HG02973 (cell line): ENCODE results near the gene RAB3GAP2.
"Not testable (repeated sequence)": the region's sequence is repeated elsewhere in the genome, so short reads cannot be mapped to it uniquely, and the experiment has no call there.

Experiments
- ATAC-seq: cut with Tn5 transposase; IDR thresholded peaks from one replicate; pipeline ENCODE4 v1.9.1; 2021; ENCODE audit warnings: moderate library complexity; ENCODE audit not compliant: unreplicated experiment

RAB3GAP2 gene

DNA sequence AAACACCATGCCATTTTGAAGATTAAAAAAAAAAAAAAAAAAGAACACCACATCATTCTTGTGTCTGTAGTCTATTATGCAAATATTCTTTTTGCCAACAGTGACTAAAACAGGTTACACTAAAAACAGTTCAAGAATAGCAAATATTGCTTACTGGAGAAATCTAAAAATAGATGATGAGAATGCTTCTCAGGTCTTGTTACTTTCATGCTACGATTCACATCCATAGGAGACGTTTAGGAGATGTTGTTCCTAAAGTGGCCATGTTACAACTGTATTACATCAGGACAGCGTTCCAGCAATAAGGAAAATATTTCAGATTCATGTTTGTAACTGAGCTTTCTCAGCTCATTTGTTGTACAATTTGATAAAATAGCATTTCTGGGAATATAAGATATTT lies 32.3 kb downstream of the RAB3GAP2 start:
- ATAC-seq = no peak

DNA sequence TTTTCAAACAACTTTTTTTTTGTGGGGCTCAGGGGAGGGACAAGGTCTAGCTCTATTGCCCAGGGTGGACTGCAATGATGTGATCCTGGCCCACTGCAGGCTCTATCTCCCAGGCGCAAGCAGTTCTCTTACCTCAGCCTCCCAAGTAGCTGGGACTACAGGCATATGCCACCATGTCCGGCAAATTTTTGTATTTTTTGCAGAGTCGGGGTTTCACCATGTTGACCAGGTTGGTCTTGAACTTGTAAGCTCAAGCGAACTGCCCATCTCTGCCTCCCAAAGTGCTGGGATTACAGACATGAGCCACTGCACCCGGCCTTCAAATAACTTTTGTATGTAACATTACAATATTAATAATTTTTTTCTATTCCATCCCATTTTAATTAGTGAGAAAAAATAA lies 33.0 kb downstream of the RAB3GAP2 start:
- no peak for ATAC-seq

DNA sequence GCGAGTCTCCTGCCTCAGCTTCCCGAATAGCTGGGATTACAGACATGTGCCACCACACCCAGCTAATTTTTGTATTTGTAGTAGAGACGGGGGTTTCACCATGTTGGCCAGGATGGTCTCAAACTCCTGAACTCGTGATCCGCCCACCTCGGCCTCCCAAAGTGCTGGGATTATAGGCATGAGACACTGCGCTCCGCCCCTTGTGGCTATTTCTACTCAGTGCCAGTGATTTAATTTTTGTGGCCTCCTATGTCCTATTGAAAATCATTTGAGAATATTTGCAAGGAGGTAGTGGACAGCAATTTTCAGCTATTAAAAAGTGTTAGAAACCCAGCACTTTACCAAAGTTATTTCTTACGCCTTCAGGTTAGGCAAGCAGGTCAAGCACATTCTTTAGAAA lies 36.0 kb downstream of the RAB3GAP2 start:
- ATAC-seq = not testable (repeated sequence)

DNA sequence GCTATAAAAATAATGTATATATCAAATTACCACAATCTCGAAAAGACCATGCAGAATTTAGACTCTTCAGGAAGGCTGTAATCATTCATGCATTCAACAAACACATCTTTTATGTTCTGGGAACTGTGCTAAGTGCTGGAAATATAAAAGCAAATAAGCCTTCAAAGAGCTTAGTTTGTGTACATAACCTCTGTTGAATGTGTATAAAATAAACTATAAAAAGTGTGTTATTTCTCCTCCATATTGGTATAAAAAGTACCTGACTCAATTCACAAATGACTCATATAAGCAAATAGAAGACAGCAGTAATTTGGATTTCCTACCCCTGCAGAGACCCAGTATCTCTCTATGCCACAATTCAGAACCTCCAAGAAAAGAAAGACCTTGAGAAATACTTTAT lies 36.8 kb downstream of the RAB3GAP2 start:
- no peak for ATAC-seq

DNA sequence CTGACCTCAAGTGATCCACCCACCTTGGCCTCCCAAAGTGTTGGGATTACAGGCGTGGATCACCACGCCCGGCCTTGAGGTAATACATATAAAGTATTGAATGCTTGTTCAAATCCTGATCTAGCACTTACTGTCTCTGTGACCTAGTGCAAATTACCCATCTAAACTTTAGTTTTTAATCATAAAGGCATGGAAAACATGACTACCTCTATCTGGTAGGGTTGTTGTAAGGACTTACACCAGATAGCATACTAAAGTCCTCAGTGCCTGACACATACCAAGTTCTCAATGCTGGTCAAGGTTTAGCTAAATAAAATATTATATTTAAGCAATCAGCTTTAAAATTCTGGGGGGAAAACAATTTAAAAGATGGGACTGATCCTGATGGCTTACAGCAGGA lies 38.3 kb downstream of the RAB3GAP2 start:
- ATAC-seq = no peak

DNA sequence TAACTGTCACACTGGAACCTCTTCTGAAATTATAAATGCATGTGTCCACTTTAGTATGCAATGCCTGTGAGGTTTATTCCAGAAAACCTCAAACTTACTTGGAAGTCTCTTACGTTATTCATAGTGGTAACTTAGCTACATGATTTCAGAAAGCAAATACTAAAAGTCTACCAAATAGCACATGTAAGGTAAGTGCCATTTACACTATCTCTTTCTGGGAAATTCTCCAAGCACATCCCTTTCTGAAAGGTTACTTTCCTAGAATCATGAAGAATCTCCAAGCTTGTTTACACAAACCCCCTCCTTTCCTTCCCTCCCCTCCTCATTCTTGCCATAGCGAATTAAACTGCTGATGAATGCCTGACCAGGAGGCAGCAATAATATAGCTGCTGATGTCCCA lies 42.5 kb downstream of the RAB3GAP2 start:
- ATAC-seq = no peak

DNA sequence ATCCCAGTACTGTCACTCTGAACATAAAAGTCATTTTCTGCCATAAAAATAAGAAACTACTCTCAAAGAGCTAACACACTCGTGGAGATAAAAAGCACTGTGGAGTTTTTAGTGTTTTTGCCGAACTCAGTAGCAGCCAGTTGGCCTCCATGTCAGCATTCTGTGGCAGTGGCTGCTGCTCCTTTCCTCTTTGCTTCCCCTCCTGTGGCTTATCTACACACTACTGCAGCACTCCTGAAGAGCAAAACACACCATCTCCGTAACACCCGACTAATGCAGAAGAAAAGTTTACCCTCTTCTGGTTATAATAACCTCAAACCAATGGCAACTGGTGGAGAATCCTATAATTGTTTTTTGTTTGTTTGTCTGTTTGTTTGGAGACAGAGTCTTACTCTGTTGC lies 44.9 kb downstream of the RAB3GAP2 start:
- ATAC-seq = no peak

DNA sequence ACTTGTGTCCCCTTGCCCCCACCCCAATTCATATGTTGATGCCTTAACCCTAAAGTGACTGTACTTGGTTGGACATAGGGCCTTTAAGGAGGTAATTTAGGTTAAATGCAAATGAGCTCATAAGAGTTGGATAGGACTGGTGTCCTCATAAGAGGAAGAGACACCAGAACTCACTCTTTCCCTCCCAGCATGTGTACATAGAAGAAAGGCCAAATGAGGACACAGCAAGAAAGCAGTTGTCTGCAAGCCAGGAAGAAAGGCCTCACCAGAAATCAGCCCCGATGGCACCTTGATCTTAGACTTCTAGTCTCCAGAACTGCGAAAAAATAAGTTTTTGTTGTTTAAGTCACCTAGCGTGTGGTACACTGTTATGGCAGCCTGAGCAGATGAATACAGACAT lies 45.5 kb downstream of the RAB3GAP2 start:
- no peak for ATAC-seq

DNA sequence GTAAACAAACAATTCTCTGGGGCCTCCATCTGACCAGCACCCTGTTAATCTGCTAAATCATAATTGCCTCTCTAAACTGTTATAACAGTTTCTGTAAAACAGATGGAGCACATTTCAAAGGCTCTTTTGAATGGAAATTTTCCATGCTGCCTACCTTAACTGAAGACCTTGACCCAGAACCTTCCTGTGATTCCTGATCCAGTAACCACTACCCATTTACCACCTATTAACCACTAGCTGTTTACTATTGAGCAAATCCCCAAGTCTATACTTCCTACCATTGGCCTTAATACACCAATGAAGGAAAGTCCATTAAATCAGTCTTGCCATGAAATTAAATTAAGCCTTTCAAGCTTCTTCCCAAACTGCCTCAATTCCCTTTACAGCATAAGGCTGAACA lies 46.3 kb downstream of the RAB3GAP2 start:
- ATAC-seq = no peak

DNA sequence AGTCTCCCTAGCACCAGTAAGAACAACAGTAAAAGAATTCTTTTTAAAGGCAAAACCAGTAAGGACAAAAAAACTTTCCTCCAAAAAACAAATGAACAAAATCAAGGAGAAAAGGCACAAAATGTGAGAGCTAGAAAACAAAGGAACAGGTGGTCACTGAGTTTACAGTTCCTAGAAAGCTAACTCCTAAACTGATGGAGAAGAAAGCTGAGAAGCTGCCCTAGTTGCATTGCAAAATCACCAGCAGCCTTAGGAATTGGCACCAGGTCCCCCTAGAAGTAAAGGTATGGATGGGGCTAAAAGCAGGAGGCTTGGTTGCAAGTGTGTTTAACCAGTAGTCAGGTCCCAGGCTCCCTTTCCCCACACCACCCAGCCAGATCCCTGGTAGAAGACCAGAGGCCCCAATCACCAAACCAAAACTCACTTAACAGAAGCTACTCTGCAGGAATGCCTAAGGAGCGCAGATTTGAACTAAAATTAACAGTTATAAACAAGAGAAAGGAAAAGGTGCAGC lies 47.6 kb downstream of the RAB3GAP2 start:
- no peak for ATAC-seq

DNA sequence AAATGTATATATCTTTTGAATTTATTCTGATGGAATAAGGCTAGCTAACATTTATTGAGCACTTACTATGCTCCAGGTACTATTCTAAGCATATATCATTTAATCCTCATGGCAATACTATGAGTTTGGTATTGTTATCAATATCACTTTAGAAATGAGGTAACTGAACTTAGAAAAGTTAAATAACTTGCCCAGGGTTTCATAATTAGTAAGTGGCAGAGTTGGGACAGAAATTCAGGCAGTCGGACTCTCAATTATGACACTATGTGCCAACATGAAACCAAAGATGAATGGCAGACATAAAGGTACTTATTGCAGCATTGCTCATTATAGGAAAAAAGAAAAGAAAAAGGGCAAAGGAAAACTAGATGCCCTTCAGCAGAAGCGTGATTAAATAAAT lies 48.2 kb downstream of the RAB3GAP2 start:
- no peak for ATAC-seq

DNA sequence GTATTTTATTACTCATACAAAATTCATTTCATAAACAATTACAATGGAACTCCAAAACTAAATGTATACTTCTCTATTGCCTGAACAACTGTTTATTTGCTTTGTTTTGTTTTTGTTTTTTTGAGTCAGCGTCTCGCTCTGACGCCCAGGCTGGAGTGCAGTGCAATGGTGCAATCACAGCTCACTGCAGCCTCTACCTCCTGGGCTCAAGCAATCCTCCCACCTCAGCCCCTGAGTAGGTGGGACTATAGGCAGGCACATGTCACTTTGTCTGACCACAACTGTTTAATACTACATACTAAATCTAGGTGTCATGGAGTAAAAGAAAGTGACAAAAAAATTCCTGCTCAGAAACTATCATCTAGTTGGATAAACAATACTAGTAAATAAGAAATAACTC lies 49.3 kb downstream of the RAB3GAP2 start:
- peak; percentile 29 for ATAC-seq

DNA sequence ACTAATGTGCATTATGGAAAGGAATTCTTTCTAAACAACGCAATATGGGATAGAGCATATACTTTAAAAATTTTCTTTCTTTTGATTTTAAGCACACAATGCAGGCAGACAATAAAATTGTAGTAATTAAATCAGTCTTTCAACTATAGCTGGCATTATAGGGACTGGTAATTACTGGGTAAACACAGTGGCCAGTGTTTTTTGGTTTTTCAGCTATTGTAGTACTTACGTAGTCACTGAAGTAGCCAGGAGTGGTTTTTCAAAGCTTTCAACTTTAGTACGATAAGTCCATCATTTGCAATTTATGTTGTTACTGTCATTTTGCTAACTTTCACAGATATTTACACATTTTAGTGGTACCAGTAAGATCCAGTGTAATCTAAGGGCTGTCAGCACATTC lies 50.6 kb downstream of the RAB3GAP2 start:
- ATAC-seq = no peak

DNA sequence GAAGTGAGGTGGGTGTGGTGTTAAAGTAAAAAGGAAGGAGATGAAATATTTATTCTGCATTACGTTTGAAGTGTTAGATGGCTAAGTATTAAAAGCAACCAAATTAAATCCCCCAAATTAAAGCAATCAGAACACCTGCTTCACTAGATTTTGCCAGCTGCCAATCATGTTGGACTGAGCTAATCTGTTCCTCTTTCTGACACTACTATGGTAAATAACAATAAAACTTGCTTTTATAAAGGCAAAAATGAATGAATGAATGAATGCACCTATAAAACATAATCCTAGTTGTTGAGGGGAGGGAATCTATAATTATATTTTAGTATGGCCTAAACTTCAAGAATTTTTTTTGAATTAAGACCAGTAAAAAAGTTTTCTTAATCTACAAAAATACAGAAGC lies 51.0 kb downstream of the RAB3GAP2 start:
- ATAC-seq = no peak

DNA sequence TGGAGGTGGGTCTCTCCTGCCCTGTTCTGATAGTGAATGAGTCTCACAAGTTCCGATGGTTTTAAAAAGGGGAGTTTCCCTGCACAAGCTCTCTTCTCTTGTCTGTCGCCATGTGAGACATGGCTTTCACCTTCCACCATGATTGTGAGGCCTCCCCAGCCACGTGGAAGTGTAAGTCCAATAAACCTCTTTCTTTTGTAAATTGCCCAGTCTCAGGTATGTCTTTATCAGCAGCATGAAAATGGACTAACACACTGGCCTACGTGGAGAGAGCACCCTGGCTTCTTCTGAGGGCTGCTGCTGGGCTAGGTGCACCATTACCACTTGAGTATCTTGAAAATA lies 51.6 kb downstream of the RAB3GAP2 start:
- not testable (repeated sequence) for ATAC-seq

DNA sequence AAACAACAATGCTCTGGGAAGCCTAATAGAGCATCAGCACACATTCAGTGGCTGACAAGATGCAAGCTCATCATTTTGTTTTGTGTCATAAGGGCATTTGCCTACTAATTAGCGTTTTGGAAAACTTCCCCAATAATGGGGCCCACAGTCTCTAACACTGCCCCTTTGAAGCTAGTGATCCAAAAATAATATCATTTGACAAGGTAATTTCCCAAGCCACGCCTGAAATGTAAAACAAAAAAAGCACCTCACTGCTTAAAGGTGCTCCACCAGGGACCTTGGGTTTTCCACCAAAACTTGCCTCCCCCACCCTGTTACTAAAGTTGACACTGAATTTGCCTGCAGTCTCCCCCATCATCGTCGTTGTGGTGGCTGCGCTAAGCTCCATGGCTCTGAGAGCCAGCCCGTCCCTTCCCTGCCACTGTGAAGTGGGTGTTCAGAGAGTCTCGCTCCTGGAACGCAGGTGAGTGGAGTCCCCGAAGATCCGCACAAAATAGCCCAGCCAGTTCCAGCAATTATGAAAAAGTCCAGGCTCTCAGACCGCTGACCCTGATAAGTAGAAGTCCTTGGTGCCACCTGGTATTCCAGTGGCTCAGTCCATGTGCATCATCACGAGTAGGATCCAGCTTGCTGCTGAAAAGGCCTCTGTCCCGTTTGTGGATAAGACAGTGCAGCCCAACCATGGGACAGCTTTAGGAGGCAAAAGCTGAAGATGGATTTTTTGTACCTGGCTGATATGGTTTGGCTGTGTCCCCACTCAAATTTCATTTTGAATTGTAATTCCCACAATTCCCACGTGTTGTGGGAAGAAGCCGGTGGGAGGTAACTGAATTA lies 52.2 kb downstream of the RAB3GAP2 start:
- ATAC-seq = peak; percentile 58

DNA sequence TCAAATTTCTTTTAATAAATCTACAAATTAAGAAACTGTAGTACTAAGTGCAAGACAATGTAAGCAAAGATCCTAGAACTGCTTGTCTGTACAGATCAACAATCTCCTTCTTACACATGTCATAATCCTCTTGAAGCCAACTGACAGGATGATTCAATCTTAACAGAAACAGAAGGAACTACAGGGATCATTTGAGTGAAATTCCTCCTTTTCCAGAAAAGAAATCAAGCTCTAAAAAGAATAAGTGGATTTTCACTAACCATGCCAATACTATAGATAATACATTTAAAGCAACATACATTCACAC lies 53.2 kb downstream of the RAB3GAP2 start:
- no peak for ATAC-seq

DNA sequence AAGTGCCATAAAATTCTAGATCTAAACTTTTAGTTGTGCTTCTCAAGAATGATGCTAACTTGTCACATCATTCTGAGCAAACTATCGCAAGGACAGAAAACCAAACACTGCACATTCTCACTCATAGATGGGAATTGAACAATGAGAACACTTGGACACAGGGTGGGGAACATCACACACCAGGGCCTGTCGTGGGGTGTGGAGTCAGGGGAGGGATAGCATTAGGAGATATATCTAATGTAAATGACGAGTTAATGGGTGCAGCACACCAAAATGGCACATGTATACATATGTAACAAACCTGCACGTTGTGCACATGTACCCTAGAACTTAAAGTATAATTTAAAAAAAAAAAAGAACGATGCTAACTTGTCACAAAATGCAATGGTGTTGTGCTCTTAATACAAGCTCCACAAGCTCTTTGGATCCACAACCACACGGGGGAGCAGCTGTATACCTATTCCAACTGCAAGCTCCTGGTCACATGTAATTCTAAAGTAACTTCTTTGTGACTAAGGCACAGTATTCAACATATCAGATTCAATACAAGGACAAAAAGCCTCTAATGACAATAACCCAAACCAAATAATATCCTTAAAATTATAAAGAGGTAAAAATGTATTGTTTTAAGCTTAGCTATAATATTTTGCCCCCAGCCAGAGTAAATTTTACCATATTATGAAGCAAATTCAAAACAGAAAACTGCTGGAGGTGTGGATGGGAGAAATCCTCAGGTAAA lies 53.7 kb downstream of the RAB3GAP2 start:
- peak; percentile 44 for ATAC-seq

DNA sequence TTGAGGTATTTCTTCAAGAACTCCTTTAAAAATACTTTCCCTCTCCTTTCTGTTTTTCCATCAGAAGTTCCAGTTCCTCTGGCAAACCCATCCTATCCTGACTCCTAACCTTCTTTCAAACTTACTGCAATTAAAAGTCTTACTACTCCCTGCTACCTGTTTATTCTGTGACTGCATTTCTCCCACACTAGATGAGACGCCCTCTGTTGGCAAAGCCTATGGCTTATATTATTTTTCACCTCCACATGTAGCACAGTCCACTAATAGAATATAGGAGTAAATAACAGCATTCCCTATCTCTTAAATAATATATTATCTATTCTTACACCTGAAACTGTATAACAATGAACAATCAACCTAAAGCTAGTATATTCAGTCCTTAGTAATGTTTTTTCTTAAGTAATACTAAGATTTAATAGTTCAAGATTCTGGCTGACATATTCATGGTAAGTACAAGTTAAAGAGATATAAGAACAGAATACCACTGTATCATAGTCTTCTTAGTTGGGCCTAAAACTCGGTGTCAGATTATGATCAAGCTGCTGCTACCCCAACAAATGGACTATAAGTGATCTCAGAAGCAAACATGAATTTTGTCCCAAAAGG lies 54.8 kb downstream of the RAB3GAP2 start:
- ATAC-seq = no peak

DNA sequence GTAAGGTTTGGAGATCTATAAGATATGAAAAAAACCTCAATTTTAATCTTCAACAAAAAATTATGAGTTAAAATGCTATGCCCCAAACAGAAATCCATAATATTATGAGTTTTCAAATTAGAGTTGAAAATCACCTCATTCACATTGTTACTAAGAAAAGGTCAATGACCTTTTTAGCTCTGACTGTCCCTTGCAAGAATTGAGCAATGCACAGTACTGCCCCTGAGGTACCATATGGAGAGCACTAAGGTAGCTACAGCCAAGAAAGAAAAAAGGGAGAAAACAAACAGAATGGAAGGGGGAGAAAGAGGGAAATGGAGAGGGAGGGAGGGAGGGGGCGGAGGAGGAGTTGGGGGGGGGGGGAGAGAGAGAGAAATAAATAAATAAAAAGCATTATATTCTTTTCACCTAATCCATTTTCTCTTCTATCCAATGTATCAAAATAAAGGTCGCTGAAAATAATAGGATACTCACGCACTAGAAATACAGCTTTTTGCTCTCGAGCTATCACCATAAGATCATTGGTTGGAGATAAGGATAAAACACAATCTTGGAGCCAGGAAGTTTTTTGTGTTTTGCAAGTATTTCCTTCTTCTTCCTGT lies 58.8 kb downstream of the RAB3GAP2 start:
- no peak for ATAC-seq

DNA sequence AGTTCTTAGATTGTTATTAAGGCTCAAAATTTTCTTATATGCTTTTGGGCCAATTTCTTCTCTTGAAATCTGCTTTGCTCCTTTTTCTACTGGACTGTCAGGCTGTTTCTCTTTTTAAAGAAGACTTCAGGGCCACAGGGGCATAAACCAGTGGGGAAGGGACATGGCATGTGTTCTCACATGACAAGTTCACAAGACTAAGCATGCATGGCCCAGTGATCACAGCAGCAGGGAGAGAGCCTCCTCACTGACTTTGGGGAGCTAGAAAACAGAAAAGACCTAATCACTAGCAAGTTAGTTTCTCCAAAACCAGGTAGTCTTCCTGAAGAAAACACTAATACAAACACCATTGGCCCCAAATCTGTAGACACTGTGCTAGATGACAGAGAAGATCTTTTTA lies 64.8 kb downstream of the RAB3GAP2 start:
- no peak for ATAC-seq

DNA sequence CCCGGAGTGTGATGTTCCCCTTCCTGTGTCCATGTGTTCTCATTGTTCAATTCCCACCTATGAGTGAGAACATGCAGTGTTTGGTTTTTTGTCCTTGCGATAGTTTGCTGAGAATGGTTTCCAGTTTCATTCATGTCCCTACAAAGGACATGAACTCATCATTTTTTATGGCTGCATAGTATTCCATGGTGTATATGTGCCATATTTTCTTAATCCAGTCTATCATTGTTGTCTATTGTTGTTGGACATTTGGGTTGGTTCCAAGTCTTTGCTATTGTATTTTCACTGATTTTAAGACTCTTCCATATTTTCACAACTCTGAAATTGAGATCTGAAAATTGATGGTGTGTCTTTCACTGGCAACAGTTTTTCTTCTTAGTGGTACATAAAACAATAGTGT lies 67.5 kb downstream of the RAB3GAP2 start:
- not testable (repeated sequence) for ATAC-seq
